ENCODE results near the gene RHOD.

DNA sequence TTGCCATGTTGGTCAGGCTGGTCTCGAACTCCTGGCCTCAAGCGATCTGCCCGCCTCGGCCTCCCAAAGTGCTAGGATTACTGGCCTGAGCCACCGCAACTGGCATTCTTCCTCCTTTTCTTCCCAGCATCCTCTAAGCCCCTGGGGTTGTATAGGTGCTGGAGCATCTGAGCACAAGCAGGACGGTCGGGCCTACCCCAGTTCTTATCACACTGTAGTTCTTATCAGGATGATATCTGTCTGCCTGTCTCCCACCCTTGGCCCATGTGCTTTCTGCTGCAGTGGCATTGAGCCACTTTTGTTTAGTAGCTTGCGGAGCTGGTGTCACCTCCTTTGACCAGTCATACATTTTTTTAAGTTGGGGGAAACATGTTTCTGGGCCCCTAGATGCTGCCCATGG is 1.9 kb downstream of the RHOD start:
- TF ChIP-seq, protein P1, sequence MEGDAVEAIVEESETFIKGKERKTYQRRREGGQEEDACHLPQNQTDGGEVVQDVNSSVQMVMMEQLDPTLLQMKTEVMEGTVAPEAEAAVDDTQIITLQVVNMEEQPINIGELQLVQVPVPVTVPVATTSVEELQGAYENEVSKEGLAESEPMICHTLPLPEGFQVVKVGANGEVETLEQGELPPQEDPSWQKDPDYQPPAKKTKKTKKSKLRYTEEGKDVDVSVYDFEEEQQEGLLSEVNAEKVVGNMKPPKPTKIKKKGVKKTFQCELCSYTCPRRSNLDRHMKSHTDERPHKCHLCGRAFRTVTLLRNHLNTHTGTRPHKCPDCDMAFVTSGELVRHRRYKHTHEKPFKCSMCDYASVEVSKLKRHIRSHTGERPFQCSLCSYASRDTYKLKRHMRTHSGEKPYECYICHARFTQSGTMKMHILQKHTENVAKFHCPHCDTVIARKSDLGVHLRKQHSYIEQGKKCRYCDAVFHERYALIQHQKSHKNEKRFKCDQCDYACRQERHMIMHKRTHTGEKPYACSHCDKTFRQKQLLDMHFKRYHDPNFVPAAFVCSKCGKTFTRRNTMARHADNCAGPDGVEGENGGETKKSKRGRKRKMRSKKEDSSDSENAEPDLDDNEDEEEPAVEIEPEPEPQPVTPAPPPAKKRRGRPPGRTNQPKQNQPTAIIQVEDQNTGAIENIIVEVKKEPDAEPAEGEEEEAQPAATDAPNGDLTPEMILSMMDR (IDR thresholded peaks at IDR 0.05), result no peak
- TF ChIP-seq EP300 (IDR thresholded peaks at IDR 0.05) (no peak), POLR2A (IDR thresholded peaks at IDR 0.05) (no peak), POLR2AphosphoS5 (IDR thresholded peaks at IDR 0.05) (no peak)

Measured in sigmoid colon (tissue), 4 donors.